CD4-positive, alpha-beta T cell treated with Interleukin-4 for 1 hour (primary cell): ENCODE data around the gene NFIX.

ENCODE experiments used
- DNase-seq, 2 donors: peaks; one replicate each; pipeline ENCODE4 v3.0.0-alpha.2; 2020 to 2022

Gene NFIX

GRCh38 chr19:13060233-13060963 is 65.1 kb downstream of the NFIX start:
- DNase-seq, result no peak

GRCh38 chr19:13060964-13061927 is 66.0 kb downstream of the NFIX start:
- DNase-seq, result peak; percentile 71 to 73

- no peak for DNase-seq
Observed at GRCh38 chr19:13062317-13062716, 67.0 kb downstream of the NFIX start.

- no peak for DNase-seq
Observed at GRCh38 chr19:13063461-13064091, 68.3 kb downstream of the NFIX start.

- no peak for DNase-seq
Observed at GRCh38 chr19:13064092-13064489, 68.8 kb downstream of the NFIX start.

- DNase-seq, result no peak
Observed at GRCh38 chr19:13066226-13066625, 71.0 kb downstream of the NFIX start.

GRCh38 chr19:13066933-13067807 is 71.9 kb downstream of the NFIX start:
- no peak for DNase-seq

GRCh38 chr19:13068085-13068846 is 73.0 kb downstream of the NFIX start:
- DNase-seq, result no peak

GRCh38 chr19:13069415-13070359 is 74.4 kb downstream of the NFIX start:
- no peak for DNase-seq

GRCh38 chr19:13070425-13071140 is 75.3 kb downstream of the NFIX start:
- DNase-seq, result no peak

GRCh38 chr19:13071444-13072187 is 76.3 kb downstream of the NFIX start:
- DNase-seq, result no peak

GRCh38 chr19:13072188-13072908 is 77.1 kb downstream of the NFIX start:
- DNase-seq, result no peak

GRCh38 chr19:13073263-13073662 is 78.0 kb downstream of the NFIX start:
- no peak for DNase-seq

- DNase-seq, result no peak
Observed at GRCh38 chr19:13074378-13074777, 79.1 kb downstream of the NFIX start.

- no peak for DNase-seq
Observed at GRCh38 chr19:13076320-13076719, 81.0 kb downstream of the NFIX start.

GRCh38 chr19:13076787-13077186 is 81.5 kb downstream of the NFIX start:
- no peak for DNase-seq

GRCh38 chr19:13077240-13077639 is 82.0 kb downstream of the NFIX start:
- DNase-seq, result no peak

- no peak for DNase-seq
Observed at GRCh38 chr19:13078381-13078780, 83.1 kb downstream of the NFIX start.
